Bone marrow (tissue), 2 donors: ENCODE measurements around the gene KCTD19.

Experiments
- DNase-seq, 2 donors: peaks; one replicate each; lab custom pipeline; 2025; lab: John Stamatoyannopoulos, UW

Gene KCTD19

DNA sequence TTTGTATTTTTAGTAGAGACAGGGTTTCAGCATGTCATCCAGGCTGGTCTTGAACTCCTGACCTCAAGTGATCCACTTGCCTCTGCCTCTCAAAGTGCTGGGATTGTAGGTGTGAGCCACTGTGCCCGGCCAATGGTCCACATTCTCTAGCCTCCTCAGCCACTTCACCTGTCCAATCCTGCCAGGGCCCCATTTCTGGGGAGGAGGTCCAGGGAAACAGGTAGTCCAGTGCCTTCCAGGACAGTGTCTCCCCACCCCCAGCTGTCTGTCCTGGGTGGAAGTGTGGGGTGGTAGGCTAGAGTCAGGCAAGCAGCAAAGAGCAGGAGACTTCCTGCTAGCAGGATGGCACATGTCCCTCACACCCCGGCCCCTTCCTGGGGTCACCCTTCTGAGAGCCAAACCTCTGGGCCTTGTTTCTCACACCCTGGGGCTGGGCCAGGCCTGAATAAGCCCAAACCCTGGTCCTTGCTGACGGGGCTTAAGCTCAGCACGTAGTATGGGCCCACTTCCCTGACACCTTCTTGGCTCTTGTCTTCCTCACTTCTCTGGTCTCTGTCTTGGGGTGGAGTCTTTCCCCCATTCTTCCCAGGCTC is 84.3 kb downstream of the KCTD19 start:
- no peak for DNase-seq

DNA sequence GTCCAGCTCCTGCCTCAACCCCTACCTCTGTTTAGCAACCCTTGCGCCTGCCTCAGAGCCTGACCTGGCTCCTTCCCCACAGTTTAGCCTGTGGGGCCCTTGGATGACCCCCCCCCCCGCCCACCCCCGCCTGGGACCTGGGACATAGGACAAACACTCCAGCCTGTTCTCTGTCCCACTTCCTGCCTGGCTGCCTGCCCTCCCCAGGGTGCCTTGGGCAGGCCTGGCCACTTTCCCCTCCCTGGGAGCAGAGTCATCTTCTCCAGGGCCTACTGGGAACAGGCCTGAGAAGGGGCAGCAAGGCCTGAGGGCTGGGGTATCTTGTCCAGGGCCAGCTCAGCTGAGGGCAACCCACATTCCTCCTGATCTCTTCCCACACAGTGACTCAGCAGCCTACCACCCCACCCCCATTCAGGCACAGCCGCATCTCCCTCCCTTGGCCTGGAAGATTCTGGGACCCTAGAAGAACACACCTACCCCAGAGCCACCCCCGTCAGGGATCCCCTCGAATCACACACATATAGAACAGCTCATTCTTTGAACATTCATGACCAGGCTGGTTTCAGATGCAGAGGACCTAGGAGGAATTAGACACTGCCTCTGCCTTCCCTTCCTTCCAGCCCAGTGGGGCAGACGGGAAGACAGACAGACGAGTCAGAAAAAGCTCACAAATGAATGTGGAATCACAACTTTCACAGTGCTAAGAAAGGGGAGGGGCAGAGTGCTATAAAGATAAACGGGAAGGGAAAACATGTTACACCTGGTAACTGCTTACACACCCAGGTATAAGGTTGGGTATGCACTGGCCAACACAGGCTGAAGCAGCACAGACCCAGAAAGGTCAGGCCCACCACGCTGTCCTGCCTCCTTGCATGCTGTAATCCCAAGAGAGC is 85.3 kb downstream of the KCTD19 start:
- DNase-seq = no peak

GRCh38 chr16:67240506-67240905 is 86.0 kb downstream of the KCTD19 start:
- no peak for DNase-seq
